NCI-H2196 treated with DMSO at 0.1 percent for 48 hours (cell line): Measurements from ENCODE around the gene EPN3.

Experiments
- DNase-seq: peaks from one replicate; lab custom pipeline; 2025; ENCODE audit not compliant: unreplicated experiment; lab: John Stamatoyannopoulos, UW

Gene EPN3

DNA sequence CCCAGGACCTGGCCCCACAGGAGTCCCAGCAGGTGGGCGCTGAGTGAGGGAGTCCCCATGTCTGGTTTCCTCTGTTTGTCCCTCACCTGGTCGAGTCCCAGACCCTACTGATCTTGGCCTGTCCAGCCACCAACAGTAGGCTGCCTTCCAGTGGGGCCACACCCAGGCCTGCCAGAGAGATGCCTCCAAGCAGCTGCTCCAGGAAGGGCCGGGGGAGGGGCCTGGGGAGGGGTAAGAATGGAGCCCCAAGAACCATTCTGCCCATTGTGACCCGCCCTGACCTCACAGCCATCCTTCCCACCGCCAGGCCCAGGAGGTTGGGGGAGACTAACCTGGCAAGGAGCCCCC lies 15.2 kb downstream of the EPN3 start:
- no peak for DNase-seq

GRCh38 chr17:50548831-50549230 lies 16.3 kb downstream of the EPN3 start:
- DNase-seq, result no peak

DNA sequence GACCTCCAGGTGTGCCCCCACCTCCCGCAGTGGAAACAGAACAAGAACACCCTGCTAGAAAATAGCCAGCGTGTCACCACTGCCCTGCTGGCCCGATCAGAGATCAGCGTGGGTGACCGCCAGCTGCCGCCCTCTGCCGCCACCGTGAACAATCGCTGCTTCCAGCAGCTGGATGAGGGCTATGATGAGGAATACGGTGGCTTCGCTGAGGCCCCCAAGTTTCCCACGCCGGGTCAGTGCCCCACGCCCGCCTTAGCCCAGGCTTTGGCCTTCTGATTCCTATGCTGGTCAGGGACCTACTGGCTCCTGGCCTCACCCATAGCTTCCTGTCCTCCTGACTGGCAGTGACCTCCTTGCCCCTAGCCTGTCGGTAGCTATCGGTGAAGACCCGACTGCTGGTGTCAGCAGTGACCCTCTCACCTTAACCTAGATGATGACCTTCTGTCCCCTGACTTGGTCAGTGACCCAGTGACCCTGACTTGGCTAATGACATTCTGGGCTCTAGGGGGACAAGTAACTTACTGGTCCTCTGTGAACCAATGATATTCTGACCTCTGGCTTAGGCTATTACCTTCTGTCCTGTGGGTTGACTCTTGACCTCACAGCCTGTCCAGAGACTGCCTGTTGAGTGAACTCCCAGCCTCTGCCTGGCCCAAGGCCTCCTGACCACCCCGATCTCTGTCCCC lies 16.9 kb downstream of the EPN3 start:
- no peak for DNase-seq

- DNase-seq, result no peak
These were observed 17.4 kb downstream of the EPN3 start for GRCh38 chr17:50549969-50550368.

GRCh38 chr17:50550661-50551432 lies 18.3 kb downstream of the EPN3 start:
- peak; percentile 72 for DNase-seq

GRCh38 chr17:50551433-50551815 lies 18.9 kb downstream of the EPN3 start:
- DNase-seq, result no peak

DNA sequence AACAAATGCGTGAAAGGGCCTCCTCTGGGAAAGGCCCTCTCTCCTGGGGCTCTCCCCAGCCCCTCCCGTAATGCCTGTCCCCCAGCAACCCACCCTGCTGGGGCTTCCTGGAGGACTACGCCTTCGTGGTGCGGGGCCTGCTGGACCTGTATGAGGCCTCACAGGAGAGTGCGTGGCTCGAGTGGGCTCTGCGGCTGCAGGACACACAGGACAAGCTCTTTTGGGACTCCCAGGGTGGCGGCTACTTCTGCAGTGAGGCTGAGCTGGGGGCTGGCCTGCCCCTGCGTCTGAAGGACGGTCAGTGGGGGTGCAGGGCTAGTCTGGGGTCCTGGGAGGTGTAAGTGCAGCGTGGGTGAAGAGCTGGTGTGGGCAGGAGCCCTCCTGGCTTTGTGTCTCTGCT lies 19.3 kb downstream of the EPN3 start:
- DNase-seq, result no peak

DNA sequence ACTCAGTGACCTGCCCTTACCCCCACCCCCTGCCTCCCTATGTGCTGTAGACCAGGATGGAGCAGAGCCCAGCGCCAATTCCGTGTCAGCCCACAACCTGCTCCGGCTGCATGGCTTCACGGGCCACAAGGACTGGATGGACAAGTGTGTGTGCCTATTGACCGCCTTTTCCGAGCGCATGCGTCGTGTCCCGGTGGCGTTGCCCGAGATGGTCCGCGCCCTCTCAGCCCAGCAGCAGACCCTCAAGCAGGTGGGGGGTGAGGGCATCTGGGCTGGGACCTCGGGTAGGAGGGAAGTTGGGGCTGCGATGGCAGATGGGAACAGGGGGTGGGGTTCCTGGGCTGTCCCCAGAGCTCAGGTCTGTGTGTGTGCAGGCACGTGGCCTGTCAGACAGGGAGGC lies 21.7 kb downstream of the EPN3 start:
- no peak for DNase-seq

DNA sequence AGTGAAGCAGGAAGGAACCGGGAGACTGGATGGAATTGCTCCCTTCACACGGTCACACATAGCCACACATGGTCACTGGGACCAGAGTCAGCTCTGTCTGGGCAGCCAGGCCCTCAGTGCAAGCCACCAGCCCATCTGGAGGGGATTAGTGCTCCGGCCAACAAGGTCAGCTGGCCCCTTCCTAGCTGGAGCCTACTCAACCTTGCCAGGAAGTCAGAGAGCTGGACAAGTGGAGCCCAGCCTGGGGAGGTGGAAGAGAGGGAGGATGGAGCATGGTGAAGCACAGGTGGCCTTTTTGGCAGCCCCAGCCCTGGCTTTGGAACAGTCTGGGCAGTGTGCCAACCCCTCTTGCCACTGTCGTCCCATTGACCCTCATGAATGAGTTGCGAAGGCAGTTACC lies 24.3 kb downstream of the EPN3 start:
- peak; percentile 93 for DNase-seq

DNA sequence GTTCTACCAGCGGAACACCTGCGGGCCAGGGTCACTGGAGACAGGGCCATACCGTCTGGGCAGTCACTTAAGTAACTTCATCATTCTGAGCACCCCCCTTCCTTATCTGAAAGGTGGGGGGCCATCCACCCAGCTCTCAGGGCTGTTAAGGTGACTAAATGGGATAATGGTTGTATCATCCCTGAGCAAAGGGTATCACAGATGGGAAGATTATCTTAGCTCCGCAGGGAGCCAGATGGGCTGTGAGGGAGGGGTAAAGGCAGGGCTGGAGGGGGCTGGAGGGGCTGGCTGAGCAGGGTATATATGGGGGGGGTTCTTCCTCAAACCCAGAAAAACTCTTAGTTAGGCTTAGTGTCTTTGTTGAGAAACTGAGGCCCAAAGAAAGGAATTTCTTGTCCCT lies 25.1 kb downstream of the EPN3 start:
- DNase-seq, result no peak

GRCh38 chr17:50558091-50558490 lies 25.6 kb downstream of the EPN3 start:
- DNase-seq, result no peak

- DNase-seq, result no peak
These were observed 26.0 kb downstream of the EPN3 start for GRCh38 chr17:50558581-50558940.

DNA sequence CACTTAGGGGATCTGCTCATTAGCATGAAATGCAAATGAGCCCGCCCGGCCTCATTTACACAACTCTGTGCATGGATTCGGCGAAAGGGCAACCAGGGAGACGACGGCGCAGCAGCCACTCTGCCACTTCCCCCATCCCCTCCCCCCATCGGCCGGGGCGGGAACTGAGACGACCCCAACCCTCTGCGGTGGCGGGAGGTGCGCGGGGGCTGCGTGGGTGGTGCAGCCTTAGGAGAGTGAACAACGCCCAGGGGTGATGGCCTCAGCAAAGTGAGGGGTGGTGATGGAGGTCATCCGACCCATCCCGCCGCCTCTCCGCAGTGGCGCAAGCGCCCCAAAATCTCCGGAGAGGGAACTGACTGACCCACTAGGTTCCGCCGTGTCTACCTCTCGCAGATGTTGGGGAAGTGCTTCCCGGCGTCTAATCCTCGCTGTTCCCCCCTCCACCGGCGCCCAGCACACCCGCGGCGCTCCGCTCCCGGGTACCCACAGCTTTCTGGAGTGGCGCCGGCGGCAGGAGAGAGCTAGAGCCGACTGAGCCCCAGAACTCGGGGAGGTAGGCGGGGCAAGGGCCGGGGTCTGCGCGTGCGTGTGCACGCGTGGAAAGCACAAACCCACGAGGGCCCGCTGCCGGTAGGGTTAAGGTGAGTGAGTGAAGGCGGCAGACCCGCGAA lies 26.5 kb downstream of the EPN3 start:
- no peak for DNase-seq

DNA sequence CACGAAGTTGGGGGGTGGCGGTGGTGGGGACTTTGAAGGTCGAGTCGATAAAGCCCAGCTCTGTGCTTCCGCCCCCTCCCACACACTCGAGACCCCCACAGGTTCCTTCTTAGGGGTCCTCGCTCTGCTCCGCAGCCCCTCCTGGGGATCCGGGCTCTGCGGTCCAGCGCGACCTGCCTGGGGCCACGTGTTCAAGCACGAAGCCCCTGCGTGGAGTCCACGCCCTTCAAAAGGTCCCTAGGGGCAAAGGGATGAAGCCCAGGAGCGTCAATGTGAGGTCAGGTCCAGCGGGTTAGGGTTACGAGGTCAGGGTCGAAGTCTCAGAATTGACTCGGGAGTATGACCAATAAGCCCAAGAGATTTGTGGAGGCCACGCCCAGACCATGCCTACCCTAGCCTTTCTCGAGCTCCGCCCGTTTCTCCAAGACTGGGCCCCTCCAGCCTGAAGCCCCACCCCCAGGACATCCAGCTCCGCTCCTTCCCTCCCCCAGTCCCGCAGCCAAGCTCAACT lies 27.2 kb downstream of the EPN3 start:
- no peak for DNase-seq

GRCh38 chr17:50560185-50560824 lies 27.8 kb downstream of the EPN3 start, which contains the start of gene CACNA1G:
CACNA1G (plus strand) TSS chr17:50560715; CDS start chr17:50561460, 745 bp downstream.
- DNase-seq, result peak; percentile 60

GRCh38 chr17:50560931-50561745 lies 28.6 kb downstream of the EPN3 start:
- DNase-seq, result no peak

GRCh38 chr17:50561746-50562141 lies 29.2 kb downstream of the EPN3 start:
- DNase-seq, result no peak

DNA sequence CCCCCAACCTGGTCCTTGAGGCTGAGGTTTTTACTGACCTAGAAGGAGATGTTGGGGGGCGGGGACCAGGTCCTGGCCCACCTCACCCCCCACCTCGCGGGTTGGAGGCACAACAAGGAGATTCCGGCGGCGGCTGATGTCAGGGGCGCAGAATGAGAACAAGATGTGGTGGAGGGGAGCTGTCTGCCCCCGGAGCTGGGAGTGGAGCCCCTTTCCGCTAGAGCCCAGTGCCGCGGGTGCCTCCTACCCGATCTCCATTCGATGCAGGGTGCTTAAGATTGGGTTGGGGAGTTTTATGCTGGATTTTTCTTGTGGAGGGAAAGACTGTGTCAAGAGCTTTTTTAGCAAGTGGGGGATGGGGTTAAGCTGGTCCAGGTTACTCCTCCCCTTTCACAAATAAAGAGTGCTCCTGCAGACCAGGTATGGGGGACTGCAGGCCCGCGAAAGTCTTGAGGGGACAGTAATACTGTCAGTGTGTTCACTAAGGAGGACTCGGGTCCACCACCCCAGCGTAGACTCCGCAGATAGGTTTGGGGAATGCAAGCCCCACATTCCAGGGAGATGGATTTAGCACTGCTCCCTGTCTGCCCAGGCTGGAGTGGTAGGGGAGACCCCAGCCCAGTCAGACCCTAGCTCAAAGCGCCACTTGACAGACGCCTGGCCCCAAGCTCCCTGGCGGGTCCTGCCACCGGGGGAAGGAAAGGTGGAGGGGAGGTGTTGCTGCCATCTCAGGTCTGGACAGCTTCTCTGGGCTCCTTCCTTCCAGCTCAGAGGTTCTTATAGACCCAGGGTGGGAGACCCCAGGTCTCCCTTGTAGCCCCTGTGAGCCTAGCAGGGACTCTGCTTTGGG lies 29.9 kb downstream of the EPN3 start:
- DNase-seq, result no peak

- no peak for DNase-seq
These were observed 30.6 kb downstream of the EPN3 start for GRCh38 chr17:50563092-50563511.

DNA sequence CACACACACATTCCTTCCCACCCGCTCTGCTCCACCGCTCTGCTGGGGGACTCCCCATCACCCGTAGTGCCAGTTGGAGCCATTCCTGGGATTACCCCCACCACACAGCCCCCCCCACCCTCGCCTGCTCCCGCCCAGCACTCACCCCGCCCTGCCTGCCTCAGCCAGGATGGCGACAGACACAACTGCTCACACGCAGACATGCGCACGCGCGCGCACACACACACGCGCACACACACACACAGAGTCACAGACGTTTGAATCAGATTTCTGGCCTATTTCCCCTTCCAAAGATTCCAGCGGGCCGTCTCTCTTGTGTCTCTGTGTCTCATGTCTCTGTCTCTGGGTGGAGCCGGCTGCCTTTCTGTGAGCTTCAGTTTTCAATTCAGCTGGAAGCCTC lies 32.4 kb downstream of the EPN3 start:
- no peak for DNase-seq
